ENCODE results near the gene SERHL2. TPM values are rescaled to one million over a fixed set of nuclear protein-coding genes. Genes with fewer than 3 reads are reported as not detected.

Gene SERHL2
- total and polyA plus RNA-seq, 2 donors from 2014 or later, result 3.1 to 4.9 TPM

DNA sequence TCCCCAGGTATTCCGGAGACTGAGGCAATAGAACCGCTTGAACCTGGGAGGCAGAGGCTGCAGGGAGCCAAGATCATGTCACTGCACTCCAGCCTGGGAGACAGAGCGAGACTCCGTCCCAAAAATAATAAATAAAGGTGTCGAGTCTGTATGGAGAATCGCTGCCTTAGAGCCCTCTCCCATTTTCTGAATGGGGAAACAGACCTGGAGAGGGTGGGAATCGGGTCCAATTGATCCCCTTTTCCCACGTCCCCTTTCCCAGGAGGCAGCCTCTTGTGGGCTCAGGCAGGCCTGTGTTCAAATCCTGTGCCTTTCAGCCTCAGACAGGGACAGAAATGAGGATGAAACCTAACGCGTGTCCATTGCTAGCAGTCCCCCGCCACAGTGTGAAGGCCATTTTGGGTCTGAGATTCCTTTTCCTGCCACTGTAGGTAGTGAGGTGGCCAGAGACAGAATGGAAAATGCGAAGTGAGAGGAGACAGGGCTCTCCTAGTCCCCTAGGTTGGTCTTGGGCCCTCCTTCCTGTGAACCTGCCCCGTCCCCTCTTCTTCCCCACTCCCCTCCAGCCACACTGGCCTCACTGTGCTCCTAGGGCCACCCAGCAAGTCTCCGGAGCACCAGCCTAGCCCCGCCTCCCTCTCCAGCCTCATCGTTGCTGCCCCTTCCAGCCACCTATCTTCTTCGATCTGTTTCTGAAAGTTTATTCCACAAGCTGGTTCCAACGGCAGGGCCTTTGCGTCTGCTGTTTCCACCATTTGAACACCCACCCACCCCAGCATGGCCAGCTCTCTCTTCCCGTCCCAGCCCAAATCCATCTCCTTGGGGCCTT lies 63.6 kb downstream of the SERHL2 start:
- no peak overlapping the region for H3K4me3 ChIP-seq (ENCODE audit: low read length in 3 of 3)
- no peak for DNase-seq

DNA sequence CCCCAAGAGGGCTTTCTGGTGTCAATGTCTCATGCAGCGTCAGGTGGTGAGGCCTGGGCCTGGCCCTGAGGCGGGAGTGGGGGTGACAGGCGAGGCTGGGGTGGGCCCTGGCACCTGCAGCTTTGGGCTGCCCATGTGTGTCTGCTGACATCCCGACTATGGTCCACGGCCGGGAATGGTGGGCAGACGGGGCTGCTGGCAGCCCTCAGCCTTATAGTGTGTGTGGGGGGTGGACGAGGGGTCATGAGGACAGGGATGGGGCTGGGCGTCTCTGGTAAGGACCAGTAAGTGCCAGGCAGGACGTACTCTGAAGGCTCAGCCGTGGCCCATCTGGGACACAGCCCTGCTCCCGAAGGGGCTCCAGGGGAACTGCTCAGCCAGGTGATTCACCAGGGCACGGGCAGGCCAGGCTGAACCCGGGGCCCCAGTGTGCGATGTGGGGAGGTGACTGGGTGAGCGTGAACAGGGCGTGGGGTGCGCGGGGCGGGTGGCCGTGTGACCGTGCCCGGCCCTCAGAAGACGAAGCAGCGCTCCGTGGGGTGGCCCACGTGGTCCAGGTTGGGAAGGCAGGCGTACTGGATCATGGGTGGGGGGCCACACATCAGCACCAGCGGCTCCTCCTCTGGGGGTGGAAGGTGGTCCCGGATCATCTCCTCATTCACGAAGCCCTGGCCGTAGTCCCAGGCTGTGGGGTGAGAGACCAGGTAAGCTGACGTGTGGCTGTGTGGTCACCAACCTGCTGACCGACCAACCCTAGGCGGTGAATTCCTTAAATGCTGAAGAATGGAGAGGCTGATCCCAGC lies 65.7 kb downstream of the SERHL2 start:
- intact Hi-C loops (cut with DNase I), result no loop called here
- no peak for FAIRE-seq
- TF ChIP-seq, protein P1, sequence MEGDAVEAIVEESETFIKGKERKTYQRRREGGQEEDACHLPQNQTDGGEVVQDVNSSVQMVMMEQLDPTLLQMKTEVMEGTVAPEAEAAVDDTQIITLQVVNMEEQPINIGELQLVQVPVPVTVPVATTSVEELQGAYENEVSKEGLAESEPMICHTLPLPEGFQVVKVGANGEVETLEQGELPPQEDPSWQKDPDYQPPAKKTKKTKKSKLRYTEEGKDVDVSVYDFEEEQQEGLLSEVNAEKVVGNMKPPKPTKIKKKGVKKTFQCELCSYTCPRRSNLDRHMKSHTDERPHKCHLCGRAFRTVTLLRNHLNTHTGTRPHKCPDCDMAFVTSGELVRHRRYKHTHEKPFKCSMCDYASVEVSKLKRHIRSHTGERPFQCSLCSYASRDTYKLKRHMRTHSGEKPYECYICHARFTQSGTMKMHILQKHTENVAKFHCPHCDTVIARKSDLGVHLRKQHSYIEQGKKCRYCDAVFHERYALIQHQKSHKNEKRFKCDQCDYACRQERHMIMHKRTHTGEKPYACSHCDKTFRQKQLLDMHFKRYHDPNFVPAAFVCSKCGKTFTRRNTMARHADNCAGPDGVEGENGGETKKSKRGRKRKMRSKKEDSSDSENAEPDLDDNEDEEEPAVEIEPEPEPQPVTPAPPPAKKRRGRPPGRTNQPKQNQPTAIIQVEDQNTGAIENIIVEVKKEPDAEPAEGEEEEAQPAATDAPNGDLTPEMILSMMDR (IDR thresholded peaks at IDR 0.05; ENCODE audit: borderline replicate concordance, extremely low read depth, insufficient read depth), result no peak

More for the DNA sequence above, 63.6 kb downstream of the SERHL2 start:
- Histone ChIP-seq H3K27ac (ENCODE audit: low read depth in 2 of 2, low read length in 2 of 2) (no peak overlapping the region), H3K36me3 (ENCODE audit: control insufficient read depth in 2 of 3, insufficient read depth in 3 of 3, low read length in 3 of 3) (peaks cover 0 to 3% (median 0%) of the 10 kb centered on the region in 3 donors), H3K27me3 (ENCODE audit: control insufficient read depth, insufficient read depth, low read length) (no peaks in the 10 kb centered on the region), H3K9ac (ENCODE audit: low read length in 3 of 3) (no peak overlapping the region), H3K9me3 (ENCODE audit: control insufficient read depth in 2 of 3, insufficient read depth in 1 of 3, low read length in 3 of 3) (no peaks in the 10 kb centered on the region), H3K4me1 (ENCODE audit: control insufficient read depth in 2 of 3, insufficient read depth in 2 of 3, low read depth in 1 of 3, low read length in 3 of 3) (peaks cover 0 to 20% (median 18%) of the 10 kb centered on the region in 3 donors)
- no peak for FAIRE-seq
- TF ChIP-seq, protein P1 (IDR thresholded peaks at IDR 0.05; ENCODE audit: borderline replicate concordance, extremely low read depth, insufficient read depth), result no peak
- intact Hi-C loops (cut with DNase I), result no loop called here

DNA sequence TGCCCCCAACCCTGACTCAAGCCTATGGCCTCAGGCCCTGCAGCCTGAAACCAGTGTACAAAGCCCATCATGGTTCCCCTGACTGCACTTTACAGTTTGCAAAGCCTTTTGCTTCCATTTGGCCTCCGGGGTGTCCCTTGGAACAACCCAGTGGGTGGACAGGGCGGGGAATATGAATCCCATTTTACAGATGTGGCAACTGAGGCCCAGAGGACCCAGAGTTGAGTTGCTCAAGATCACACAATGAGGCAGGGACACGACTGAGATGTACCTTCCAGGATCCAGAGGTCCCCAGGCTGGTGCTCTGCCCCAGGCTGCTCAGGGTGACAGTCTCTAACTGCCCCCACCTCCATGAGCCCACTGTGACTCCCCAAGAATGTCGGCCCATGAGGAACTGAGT lies 66.3 kb downstream of the SERHL2 start:
- H3K36me3 ChIP-seq (ENCODE audit: control insufficient read depth in 2 of 3, insufficient read depth in 3 of 3, low read length in 3 of 3), result peaks cover 0 to 12% (median 0%) of the 10 kb centered on the region in 3 donors
- TF ChIP-seq, protein P1 (IDR thresholded peaks at IDR 0.05; ENCODE audit: borderline replicate concordance, extremely low read depth, insufficient read depth), result no peak
- H3K9ac ChIP-seq (ENCODE audit: low read length in 3 of 3), result no peak overlapping the region
- no peaks in the 10 kb centered on the region for H3K9me3 ChIP-seq (ENCODE audit: control insufficient read depth in 2 of 3, insufficient read depth in 1 of 3, low read length in 3 of 3)
- DNase-seq (no peak), FAIRE-seq (no peak)
- no peak overlapping the region for H3K4me3 ChIP-seq (ENCODE audit: low read length in 3 of 3)
- peaks cover 0 to 14% (median 5%) of the 10 kb centered on the region in 3 donors for H3K4me1 ChIP-seq (ENCODE audit: control insufficient read depth in 2 of 3, insufficient read depth in 2 of 3, low read depth in 1 of 3, low read length in 3 of 3)
- intact Hi-C loops (cut with DNase I), result no loop called here
- H3K27ac ChIP-seq (ENCODE audit: low read depth in 2 of 2, low read length in 2 of 2), result no peak overlapping the region
- H3K27me3 ChIP-seq (ENCODE audit: control insufficient read depth, insufficient read depth, low read length), result no peaks in the 10 kb centered on the region

More for the DNA sequence above, 65.7 kb downstream of the SERHL2 start:
- DNase-seq, result no peak
- no peak overlapping the region for H3K9ac ChIP-seq (ENCODE audit: low read length in 3 of 3)
- H3K9me3 ChIP-seq (ENCODE audit: control insufficient read depth in 2 of 3, insufficient read depth in 1 of 3, low read length in 3 of 3), result no peaks in the 10 kb centered on the region
- H3K27ac ChIP-seq (ENCODE audit: low read depth in 2 of 2, low read length in 2 of 2), result no peak overlapping the region
- no peaks in the 10 kb centered on the region for H3K27me3 ChIP-seq (ENCODE audit: control insufficient read depth, insufficient read depth, low read length)
- H3K4me1 ChIP-seq (ENCODE audit: control insufficient read depth in 2 of 3, insufficient read depth in 2 of 3, low read depth in 1 of 3, low read length in 3 of 3), result peaks cover 0 to 14% (median 5%) of the 10 kb centered on the region in 3 donors
- H3K4me3 ChIP-seq (ENCODE audit: low read length in 3 of 3), result no peak overlapping the region
- peaks cover 0 to 12% (median 0%) of the 10 kb centered on the region in 3 donors for H3K36me3 ChIP-seq (ENCODE audit: control insufficient read depth in 2 of 3, insufficient read depth in 3 of 3, low read length in 3 of 3)
